Cerebellar nuclear complex (tissue), 1 donor: ENCODE measurements around the gene MBTPS1.

Experiments used
- DNase-seq, 2 experiments: peaks; one replicate each; lab custom pipeline; 2025; lab: John Stamatoyannopoulos, UW

The MBTPS1 gene

DNA sequence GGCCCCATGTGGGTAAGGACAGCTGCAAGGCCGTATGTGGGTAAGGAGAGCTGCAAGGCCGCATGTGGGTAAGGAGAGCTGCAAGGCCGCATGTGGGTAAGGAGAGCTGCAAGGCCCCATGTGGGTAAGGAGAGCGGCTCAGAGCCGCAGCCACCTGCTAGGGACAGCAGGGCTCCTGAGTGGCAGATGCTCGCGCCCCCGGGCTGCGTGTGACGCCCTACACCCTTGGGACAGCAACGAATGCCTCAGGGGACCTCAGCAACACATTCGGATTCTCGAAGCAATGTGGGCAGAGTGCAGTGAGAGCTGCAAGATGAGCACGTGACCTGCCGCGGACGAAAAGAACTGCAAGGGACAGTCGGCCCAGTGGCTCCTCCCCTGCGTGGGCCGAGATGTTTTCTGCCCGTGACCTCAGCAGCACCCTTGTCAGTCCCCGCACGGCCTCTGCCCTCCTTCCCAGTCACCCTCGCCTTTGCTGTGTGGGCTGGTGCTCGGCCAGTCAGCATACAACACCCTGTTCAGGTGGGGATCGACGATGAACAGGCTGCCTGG, 64.6 kb downstream of the MBTPS1 start:
- no peak for DNase-seq

DNA sequence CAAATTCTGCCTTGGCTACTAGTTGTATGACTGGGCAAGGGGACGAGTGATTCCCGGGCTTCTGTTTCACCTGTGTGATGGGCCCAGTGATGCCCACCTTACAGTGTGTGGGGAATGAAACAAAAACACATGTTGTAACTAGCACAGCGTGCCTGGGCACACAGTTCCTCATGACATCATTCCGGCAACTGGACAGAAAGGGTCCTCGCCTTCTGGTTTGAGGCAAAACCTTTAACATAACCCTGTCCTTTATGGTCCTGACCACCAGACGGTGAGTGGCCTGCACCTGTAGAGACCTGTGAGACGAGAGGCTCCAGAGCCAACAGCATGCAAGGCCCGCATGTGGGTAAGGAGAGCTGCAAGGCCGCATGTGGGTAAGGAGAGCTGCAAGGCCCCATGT, 66.4 kb downstream of the MBTPS1 start:
- DNase-seq: no peak

- no peak for DNase-seq
These were observed 67.2 kb downstream of the MBTPS1 start for GRCh38 chr16:84049403-84050060.

DNA sequence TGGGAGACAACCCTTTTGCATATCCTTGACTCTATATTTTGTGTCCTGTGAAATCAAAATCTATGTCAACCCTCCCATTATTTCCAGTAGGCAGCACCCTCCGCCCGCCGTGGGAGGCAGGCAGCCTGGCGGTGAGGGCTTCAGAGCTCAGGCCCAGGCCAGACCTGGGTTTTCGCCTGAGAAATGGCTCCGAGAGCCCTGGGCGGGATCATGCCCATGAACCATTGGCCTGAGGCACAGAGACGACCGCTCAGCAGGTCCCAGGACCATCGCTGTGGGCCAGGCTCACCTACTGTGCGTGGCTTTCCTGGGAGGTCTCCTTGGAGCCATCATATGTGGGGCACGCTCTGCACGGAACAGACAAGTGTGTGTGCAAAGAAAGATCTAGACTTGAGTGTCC, 67.9 kb downstream of the MBTPS1 start:
- DNase-seq: no peak

DNA sequence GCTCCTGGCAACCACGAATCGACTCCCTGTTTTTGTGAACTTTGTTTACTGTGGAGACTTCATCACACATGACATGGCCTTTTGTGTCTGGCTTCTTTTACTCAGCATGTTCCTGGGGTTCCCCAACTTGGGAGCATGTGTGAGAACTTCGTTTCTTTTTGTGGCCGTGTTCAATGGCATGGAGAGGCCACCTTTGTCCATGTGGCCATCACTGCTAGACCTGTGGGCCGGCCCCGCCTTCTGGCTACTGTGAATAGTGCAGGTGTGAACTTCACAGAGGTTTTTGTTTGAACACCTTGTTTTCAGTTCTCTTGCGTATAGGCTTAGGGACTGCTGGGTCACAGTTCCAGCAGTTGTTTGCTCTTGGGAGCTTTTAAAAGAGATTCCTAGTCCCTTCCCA, 68.5 kb downstream of the MBTPS1 start:
- no peak for DNase-seq

- no peak for DNase-seq
These were observed 69.1 kb downstream of the MBTPS1 start for GRCh38 chr16:84047626-84048025.

DNA sequence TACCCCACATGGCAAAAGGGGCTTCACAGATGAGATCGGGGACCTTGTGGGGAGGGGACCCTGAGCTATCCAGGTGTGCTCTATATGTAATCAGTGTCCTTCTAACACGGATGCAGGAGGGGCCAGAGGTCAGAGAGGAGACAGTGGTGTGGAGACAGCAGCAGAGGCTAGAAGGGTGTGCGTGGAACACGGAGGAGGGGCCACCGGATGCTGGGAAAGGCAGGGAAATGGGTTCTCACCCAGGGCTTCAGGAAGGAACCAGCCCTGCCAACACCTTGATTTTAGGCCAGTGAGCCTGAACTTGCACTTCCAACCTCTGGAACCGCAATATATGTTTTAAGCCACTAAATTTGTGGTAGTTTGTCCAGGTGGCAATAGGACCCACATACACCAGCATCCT, 69.5 kb downstream of the MBTPS1 start:
- DNase-seq: no peak

DNA sequence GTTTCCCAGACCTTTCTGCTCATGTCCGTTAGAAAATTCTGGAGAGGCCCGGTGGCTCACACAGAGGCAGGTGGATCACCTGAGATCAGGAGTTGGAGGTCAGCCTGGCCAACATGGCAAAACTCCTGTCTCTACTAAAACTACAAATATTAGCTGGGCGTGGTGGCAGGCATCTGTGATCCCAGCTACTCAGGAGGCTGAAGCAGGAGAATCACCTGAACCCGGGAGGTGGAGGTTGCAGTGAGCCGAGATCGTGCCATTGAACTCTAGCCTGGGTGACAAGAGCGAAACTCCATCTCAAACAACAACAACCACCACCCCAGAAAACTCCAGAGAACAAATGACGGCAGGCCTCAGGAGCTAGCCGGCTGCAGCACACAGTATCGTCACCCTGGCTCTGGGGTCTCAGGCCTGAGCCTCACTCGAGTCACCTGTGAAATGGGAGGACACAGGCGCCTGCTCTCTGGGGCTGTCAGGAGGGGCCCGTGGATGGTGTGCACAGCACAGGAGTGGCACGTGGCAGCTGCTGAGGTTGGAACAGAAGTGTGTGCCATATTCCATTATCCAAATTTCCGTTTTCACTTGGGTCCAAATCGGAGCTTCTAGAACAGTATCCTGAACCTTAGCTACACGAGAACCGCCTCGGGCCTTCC, 70.8 kb downstream of the MBTPS1 start:
- no peak for DNase-seq

GRCh38 chr16:84045001-84045817, 71.5 kb downstream of the MBTPS1 start:
- no peak for DNase-seq

DNA sequence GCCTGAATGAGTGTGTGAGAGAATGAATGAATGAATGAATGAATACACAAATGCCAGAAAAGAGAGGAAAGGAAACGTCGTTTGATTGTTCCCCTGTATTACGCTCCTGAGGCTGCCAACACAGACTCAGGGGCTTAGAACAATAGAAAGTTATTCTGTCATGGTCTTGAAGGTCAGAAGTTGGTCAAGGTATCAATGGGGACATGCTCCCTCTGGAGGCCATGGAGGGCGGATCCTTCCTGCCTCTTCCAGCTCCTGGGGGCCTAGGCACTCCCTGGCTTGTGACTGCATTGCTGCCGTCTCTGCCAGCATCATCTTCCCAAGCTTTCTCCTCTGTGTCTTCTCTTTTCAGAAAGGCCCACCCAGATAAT, 72.6 kb downstream of the MBTPS1 start:
- no peak for DNase-seq

DNA sequence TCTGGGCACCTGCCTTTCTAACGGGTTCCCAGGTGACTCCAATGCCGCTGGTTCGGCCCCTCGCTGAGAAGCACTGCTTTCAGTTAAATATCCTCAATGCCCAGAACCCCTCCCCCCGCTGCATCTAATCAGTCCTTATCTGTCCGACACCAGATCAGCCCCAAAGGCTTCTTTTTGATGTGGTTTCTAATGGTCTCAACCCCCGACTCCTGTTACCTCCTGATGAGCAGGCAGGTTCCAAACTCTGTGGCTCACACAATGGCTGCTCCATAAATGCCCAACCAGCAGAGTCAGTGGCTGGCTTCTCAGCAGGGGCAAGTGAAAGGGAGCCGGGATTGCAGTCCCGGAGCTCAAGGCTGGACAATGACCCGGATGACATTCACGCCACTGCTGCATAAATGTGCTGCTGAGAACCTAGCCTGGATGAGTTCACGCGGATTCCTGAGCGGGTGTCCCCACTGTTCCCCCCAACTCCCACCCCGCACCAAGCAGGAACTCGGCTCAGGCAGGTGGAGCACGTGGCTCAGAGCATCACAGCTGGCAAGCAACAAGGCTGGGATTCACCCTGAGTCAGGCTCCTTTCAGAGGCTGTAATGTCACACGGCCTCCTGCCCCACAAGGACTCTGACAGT, 73.1 kb downstream of the MBTPS1 start:
- DNase-seq: no peak

DNA sequence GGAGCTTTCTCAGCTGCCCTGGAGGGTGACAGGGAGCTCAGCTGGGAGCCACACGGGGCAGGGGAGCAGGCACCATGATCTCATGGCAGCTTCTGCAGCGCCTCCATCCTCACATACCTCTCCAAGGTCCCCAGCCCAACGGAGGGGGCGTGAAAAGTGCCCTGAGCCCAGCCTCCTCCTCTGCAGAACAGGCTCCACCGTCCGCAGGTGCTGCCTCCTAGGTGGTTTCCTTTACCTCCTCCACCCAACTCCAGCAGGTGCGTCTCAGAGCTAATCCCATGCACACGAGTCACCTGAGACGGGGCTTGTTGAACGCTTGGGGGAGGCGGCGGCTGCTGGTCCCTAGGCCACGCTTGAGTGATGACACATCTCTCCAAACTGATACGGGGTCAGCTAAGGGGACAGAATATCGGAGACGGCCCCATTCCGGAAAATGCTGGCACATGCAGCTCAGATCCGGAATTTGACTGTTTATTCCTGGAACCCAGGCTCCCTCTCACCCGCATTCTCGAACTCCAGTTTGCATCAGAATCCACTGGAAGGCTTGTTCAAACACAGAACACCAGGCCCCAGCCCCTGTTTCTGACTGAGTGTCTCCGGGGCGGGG, 73.8 kb downstream of the MBTPS1 start:
- no peak for DNase-seq

- DNase-seq: no peak
These were observed 74.3 kb downstream of the MBTPS1 start, which contains the start of gene SLC38A8 for GRCh38 chr16:84042308-84042878. Gene SLC38A8, minus strand, starts transcription at chr16:84042795. Its CDS starts 638 bp downstream, at chr16:84042157.

GRCh38 chr16:84041881-84042280, 74.9 kb downstream of the MBTPS1 start:
- no peak for DNase-seq

- no peak for DNase-seq
These were observed 75.6 kb downstream of the MBTPS1 start for GRCh38 chr16:84040823-84041820.

GRCh38 chr16:84040226-84040822, 76.4 kb downstream of the MBTPS1 start:
- DNase-seq: no peak

DNA sequence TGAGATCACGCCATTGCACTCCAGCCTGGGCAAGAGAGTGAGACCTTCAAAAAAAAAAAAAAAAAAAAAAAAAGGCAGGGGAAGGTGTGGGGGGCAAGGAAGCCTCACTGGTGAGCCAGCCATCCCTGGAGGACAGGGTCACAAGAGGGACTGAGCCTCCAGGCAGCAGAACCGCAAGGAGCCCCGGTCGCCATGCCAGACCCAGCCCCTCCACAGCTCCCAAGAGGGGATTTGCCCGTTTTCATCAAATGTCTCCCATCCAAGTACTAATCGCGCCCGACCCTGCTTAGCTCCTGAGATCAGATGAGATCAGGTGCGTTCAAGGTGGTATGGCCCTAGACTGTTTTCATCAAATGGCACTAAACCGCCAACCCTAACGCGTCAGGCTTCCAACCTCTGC, 77.0 kb downstream of the MBTPS1 start:
- no peak for DNase-seq

GRCh38 chr16:84038469-84038868, 78.3 kb downstream of the MBTPS1 start:
- DNase-seq: no peak

- no peak for DNase-seq
These were observed 79.7 kb downstream of the MBTPS1 start for GRCh38 chr16:84036982-84037425.

- DNase-seq: no peak
These were observed 80.6 kb downstream of the MBTPS1 start for GRCh38 chr16:84036131-84036530.
